Tibial nerve (tissue), 4 donors: ENCODE results near the gene MAP3K12. TPM values are rescaled to one million over a fixed set of nuclear protein-coding genes. Genes with fewer than 3 reads are reported as not detected.
"Not testable (repeated sequence)": the region's sequence is repeated elsewhere in the genome, so short reads cannot be mapped to it uniquely, and the experiment has no call there.

Source experiments
- DNase-seq, 2 donors: peaks; one replicate each; pipeline ENCODE4 v3.0.0-alpha.2; 2019; ENCODE audit warnings: low spot score in 2 of 2
- H3K27ac ChIP-seq, 4 donors: fragments of 200-600 bp; sonication (generic) in 3 of 4; one replicate each; pipeline ENCODE4 v1.5.1; 2017 to 2019; ENCODE audit warnings: mild to moderate bottlenecking in 1 of 4
- H3K27me3 ChIP-seq, 2 donors: fragments of 200-600 bp; sonication (generic) in 1 of 2; one replicate each; pipeline versions ENCODE4 v1.5.1 to v1.6.0; 2017 to 2019
- H3K36me3 ChIP-seq, 3 donors: fragments of 200-600 bp; sonication (generic); one replicate each; pipeline ENCODE4 v1.5.1; 2018 to 2019
- H3K4me1 ChIP-seq, 4 donors: fragments of 200-600 bp; sonication (generic) in 3 of 4; one replicate each; pipeline ENCODE4 v1.5.1; 2017 to 2019
- H3K4me3 ChIP-seq, 4 donors: fragments of 200-600 bp; sonication (generic) in 3 of 4; one replicate each; pipeline ENCODE4 v1.5.1; 2017 to 2019; ENCODE audit warnings: mild to moderate bottlenecking in 1 of 4, moderate library complexity in 1 of 4
- H3K9me3 ChIP-seq, 4 donors: fragments of 200-600 bp; sonication (generic) in 3 of 4; one replicate each; pipeline ENCODE4 v1.5.1; 2017 to 2019
- EP300 ChIP-seq, 2 donors: sonication (generic); formaldehyde crosslinking; IDR thresholded peaks; one replicate each; pipeline ENCODE4 v1.6.1; 2017; ENCODE audit warnings: antibody characterized with exemption in 2 of 2, mild to moderate bottlenecking in 1 of 2
- POLR2A ChIP-seq, 2 donors: fragments of 450-650 bp; IDR thresholded peaks; one replicate each; pipeline ENCODE4 v1.6.1; 2017; ENCODE audit warnings: antibody characterized with exemption in 2 of 2, mild to moderate bottlenecking in 2 of 2, moderate library complexity in 2 of 2
- WGBS, 2 donors: methylation state at CpG; one replicate each; pipeline ENCODE4 v1.1.5; 2018; 5-methylcytosine and 5-hydroxymethylcytosine counted together
- total RNA-seq, 4 donors: library from RNA; depleted of rRNA; stranded (reverse); fragments of >200 nt; gene quantifications; one replicate each; pipeline ENCODE4 v1.1.0, GENCODE V29; 2016
- TF ChIP-seq, protein P1 (sequence below), 5 experiments: fragments of 200-600 bp in 3 of 5; fragments of 450-650 bp in 2 of 5; sonication (generic) in 3 of 5; IDR thresholded peaks; one replicate each; pipeline ENCODE4 v1.5.1; 2016 to 2019; ENCODE audit warnings: antibody characterized with exemption in 5 of 5, mild to moderate bottlenecking in 3 of 5, moderate library complexity in 2 of 5

The MAP3K12 gene
- total RNA-seq, 4 donors from 2014 or later, result 35.6 to 95.1 (median 58.3) TPM

DNA sequence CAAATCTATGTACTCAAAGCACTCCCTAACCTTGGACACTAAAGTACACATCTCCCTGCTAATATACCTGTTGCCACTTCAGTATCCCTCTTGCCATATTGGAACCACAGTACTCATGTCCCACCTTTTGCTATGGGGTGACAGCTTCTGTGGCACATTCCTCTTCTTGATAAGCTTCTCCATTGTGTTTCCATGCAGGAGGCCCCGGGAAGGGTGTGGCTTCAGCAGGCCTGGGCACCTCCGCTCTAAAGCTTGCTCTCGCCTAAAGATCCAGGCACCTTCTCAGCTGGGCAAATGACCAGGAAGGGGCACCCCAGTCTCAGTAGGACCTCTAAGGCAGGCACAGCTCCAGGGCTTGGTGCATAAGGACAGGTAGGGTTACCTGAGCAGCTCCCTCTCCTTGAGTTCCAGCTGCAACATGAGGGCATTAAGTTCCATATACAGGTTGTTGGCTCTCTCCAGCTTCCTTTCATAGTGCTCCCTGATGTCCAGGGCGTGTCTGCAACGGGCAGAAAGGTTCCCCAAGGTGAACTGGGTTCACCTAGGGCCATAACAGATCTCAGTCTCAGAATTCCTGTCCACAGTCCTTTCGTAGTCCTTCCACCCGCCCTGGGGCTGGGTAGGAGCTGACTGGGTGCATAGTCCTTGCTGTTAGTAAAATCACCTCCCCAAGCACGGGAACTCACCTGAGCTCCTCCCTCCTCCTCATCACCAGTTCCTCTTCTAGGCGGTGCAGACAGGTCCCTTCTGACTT is 15.9 kb downstream of the MAP3K12 start:
- 79 to 81% methylated on average over 9 of the region's 9 CpGs for WGBS, 2 donors
- Histone ChIP-seq H3K4me3 (no peak overlapping the region), H3K36me3 (peaks cover 8 to 98% (median 19%) of the 10 kb centered on the region in 3 donors), H3K9me3 (no peaks in the 10 kb centered on the region), H3K4me1 (peaks cover 0 to 56% (median 15%) of the 10 kb centered on the region in 4 donors), H3K27ac (no peak overlapping the region), H3K27me3 (no peaks in the 10 kb centered on the region)
- no peak for DNase-seq
- TF ChIP-seq POLR2A (IDR thresholded peaks at IDR 0.05), result no peak
- TF ChIP-seq, protein P1, sequence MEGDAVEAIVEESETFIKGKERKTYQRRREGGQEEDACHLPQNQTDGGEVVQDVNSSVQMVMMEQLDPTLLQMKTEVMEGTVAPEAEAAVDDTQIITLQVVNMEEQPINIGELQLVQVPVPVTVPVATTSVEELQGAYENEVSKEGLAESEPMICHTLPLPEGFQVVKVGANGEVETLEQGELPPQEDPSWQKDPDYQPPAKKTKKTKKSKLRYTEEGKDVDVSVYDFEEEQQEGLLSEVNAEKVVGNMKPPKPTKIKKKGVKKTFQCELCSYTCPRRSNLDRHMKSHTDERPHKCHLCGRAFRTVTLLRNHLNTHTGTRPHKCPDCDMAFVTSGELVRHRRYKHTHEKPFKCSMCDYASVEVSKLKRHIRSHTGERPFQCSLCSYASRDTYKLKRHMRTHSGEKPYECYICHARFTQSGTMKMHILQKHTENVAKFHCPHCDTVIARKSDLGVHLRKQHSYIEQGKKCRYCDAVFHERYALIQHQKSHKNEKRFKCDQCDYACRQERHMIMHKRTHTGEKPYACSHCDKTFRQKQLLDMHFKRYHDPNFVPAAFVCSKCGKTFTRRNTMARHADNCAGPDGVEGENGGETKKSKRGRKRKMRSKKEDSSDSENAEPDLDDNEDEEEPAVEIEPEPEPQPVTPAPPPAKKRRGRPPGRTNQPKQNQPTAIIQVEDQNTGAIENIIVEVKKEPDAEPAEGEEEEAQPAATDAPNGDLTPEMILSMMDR (IDR thresholded peaks at IDR 0.05), result no peak
- TF ChIP-seq EP300 (IDR thresholded peaks at IDR 0.05), result no peak

- Histone ChIP-seq H3K27ac (peak overlapping the region in 1 of 4 donors; percentile 31), H3K9me3 (no peaks in the 10 kb centered on the region), H3K27me3 (no peaks in the 10 kb centered on the region), H3K4me1 (peaks cover 0 to 62% (median 18%) of the 10 kb centered on the region in 4 donors), H3K4me3 (no peak overlapping the region), H3K36me3 (peaks cover 8 to 97% (median 19%) of the 10 kb centered on the region in 3 donors)
- no peak for TF ChIP-seq POLR2A (IDR thresholded peaks at IDR 0.05)
- TF ChIP-seq, protein P1 (IDR thresholded peaks at IDR 0.05), result no peak
- no peak for TF ChIP-seq EP300 (IDR thresholded peaks at IDR 0.05)
- DNase-seq, result no peak
- 70 to 71% methylated on average over 18 of the region's 18 CpGs for WGBS, 2 donors
Observed at GRCh38 chr12:53482626-53483168, 16.6 kb downstream of the MAP3K12 start.

GRCh38 chr12:53481939-53482586 is 17.2 kb downstream of the MAP3K12 start:
- peaks cover 0 to 60% (median 21%) of the 10 kb centered on the region in 4 donors for H3K4me1 ChIP-seq
- TF ChIP-seq, protein P1 (IDR thresholded peaks at IDR 0.05), result peak in 1 of 5 experiments; percentile 15
- no peak for TF ChIP-seq EP300 (IDR thresholded peaks at IDR 0.05)
- no peaks in the 10 kb centered on the region for H3K27me3 ChIP-seq
- peak overlapping the region in 3 of 4 donors; percentile 0 to 31 (median 13) for H3K27ac ChIP-seq
- H3K4me3 ChIP-seq, result no peak overlapping the region
- no peaks in the 10 kb centered on the region for H3K9me3 ChIP-seq
- no peak for DNase-seq
- peaks cover 8 to 94% (median 17%) of the 10 kb centered on the region in 3 donors for H3K36me3 ChIP-seq
- WGBS, 2 donors, result 69 to 73% methylated on average over 9 of the region's 9 CpGs

- H3K4me1 ChIP-seq, result peaks cover 0 to 63% (median 23%) of the 10 kb centered on the region in 4 donors
- WGBS, 2 donors, result 31 to 36% methylated on average over 6 of the region's 6 CpGs
- not testable (repeated sequence) for DNase-seq
Observed at GRCh38 chr12:53481458-53481857, 17.8 kb downstream of the MAP3K12 start.

GRCh38 chr12:53480491-53481442 is 18.5 kb downstream of the MAP3K12 start:
- no peak overlapping the region for H3K4me3 ChIP-seq
- WGBS, 2 donors, result 50 to 58% methylated on average over 12 of the region's 12 CpGs
- peaks cover 0 to 69% (median 23%) of the 10 kb centered on the region in 4 donors for H3K4me1 ChIP-seq
- H3K9me3 ChIP-seq, result no peaks in the 10 kb centered on the region
- H3K27ac ChIP-seq, result peak overlapping the region in 2 of 4 donors; percentile 26 to 31
- no peak for DNase-seq
- TF ChIP-seq, protein P1 (IDR thresholded peaks at IDR 0.05), result no peak
- no peak for TF ChIP-seq POLR2A (IDR thresholded peaks at IDR 0.05)
- no peak for TF ChIP-seq EP300 (IDR thresholded peaks at IDR 0.05)
- H3K36me3 ChIP-seq, result peaks cover 0 to 94% (median 27%) of the 10 kb centered on the region in 3 donors
- no peaks in the 10 kb centered on the region for H3K27me3 ChIP-seq

More at GRCh38 chr12:53481458-53481857, 17.8 kb downstream of the MAP3K12 start:
- peaks cover 7 to 94% (median 20%) of the 10 kb centered on the region in 3 donors for H3K36me3 ChIP-seq
- not testable (repeated sequence) for H3K4me3 ChIP-seq, H3K9me3 ChIP-seq, H3K27me3 ChIP-seq
- peak overlapping the region in 3 of 4 donors; percentile 0 to 31 (median 13) for H3K27ac ChIP-seq
